Activated CD4-positive, alpha-beta T cell treated with anti-CD3 and anti-CD28 coated beads, Interleukin-2, amount 10 ng/mL, durations not matched to agents 24 days and 14 days (primary cell): Measurements from ENCODE around the gene PDIA2. TPM values are rescaled to one million over a fixed set of nuclear protein-coding genes. Genes with fewer than 3 reads are reported as not detected.
"Not testable (repeated sequence)": the region's sequence is repeated elsewhere in the genome, so short reads cannot be mapped to it uniquely, and the experiment has no call there.

ENCODE experiments used
- DNase-seq: peaks from one replicate; pipeline ENCODE4 v3.0.0; 2022
- H3K27ac Mint-ChIP-seq: one replicate; pipeline ENCODE4 v1.8.0; 2022; ENCODE audit warnings: mild to moderate bottlenecking, mixed read lengths
- H3K27me3 Mint-ChIP-seq: one replicate; pipeline ENCODE4 v1.8.0; 2022; ENCODE audit warnings: mixed read lengths
- H3K36me3 Mint-ChIP-seq: one replicate; pipeline ENCODE4 v1.8.0; 2022; ENCODE audit warnings: low read depth, mild to moderate bottlenecking, mixed read lengths
- H3K4me1 Mint-ChIP-seq: one replicate; pipeline ENCODE4 v1.8.0; 2021; ENCODE audit warnings: mixed read lengths
- H3K4me3 Mint-ChIP-seq: one replicate; pipeline ENCODE4 v1.8.0; 2022; ENCODE audit warnings: mild to moderate bottlenecking, moderate library complexity, mixed read lengths
- H3K9me3 Mint-ChIP-seq: one replicate; pipeline ENCODE4 v1.8.0; 2021; ENCODE audit warnings: mixed read lengths
- intact Hi-C: fragments of 100-400 bp; cut with micrococcal nuclease; formaldehyde crosslinking; loops from one replicate; pipeline ENCODE4 v1.15.1; 2023
- total RNA-seq: library from RNA; stranded (reverse); gene quantifications from 2 replicates; pipeline ENCODE4 v1.2.3, GENCODE V29; 2022

Gene PDIA2
- total RNA-seq, 1 donor from 2014 or later: not detected

DNA sequence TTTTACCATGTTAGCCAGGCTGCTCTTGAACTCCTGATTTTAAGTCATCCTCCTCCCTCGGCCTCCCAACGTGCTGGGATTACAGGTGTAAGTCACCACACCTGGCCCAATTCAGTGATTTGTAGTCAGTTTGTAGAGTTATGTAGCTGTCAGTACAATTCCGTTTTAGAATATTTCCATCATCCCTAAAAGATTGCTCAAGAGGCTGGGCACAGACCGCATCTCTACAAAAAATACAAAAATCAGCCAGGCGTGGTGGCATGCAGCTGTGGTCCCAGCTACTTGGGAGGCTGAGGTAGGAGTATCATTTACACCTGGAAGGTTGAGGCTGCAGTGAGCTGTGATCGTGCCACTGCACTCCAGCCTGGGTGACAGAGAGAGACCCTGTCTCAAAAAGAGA, 27.8 kb upstream of the PDIA2 start:
- Mint-ChIP-seq H3K9me3 (no peaks in the 10 kb centered on the region), H3K27ac (peak overlapping the region; percentile 34), H3K27me3 (no peaks in the 10 kb centered on the region), H3K4me1 (peaks cover 23% of the 10 kb centered on the region), H3K4me3 (no peak overlapping the region), H3K36me3 (peaks cover 13% of the 10 kb centered on the region)
- intact Hi-C loops: no loop called here
- DNase-seq: no peak

DNA sequence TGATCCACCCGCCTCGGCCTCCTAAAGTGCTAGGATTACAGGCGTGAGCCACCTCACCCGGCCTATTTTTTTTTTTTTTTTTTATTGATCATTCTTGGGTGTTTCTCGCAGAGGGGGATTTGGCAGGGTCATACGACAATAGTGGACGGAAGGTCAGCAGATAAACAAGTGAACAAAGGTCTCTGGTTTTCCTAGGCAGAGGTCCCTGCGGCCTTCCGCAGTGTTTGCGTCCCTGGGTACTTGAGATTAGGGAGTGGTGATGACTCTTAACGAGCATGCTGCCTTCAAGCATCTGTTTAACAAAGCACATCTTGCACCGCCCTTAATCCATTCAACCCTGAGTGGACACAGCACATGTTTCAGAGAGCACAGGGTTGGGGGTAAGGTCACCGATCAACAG, 24.9 kb upstream of the PDIA2 start:
- H3K4me3 Mint-ChIP-seq, intact Hi-C loops, H3K27ac Mint-ChIP-seq, H3K27me3 Mint-ChIP-seq, H3K9me3 Mint-ChIP-seq, DNase-seq, H3K36me3 Mint-ChIP-seq: not testable (repeated sequence)
- H3K4me1 Mint-ChIP-seq: peaks cover 11% of the 10 kb centered on the region

- DNase-seq: no peak
- H3K27ac Mint-ChIP-seq: no peak overlapping the region
- H3K9me3 Mint-ChIP-seq: no peaks in the 10 kb centered on the region
- intact Hi-C loops: no loop called here
- no peaks in the 10 kb centered on the region for H3K27me3 Mint-ChIP-seq
- no peak overlapping the region for H3K4me3 Mint-ChIP-seq
- peaks cover 8% of the 10 kb centered on the region for H3K36me3 Mint-ChIP-seq
- H3K4me1 Mint-ChIP-seq: peaks cover 5% of the 10 kb centered on the region
Measured at GRCh38 chr16:259226-259625, 23.7 kb upstream of the PDIA2 start.

- DNase-seq: no peak
- Mint-ChIP-seq H3K27me3 (no peaks in the 10 kb centered on the region), H3K36me3 (peaks cover 8% of the 10 kb centered on the region), H3K27ac (no peak overlapping the region), H3K9me3 (no peaks in the 10 kb centered on the region), H3K4me1 (peaks cover 4% of the 10 kb centered on the region), H3K4me3 (no peak overlapping the region)
- intact Hi-C loops: no loop called here
Measured at GRCh38 chr16:259814-260253, 23.1 kb upstream of the PDIA2 start.

- Mint-ChIP-seq H3K4me3 (no peak overlapping the region), H3K27me3 (no peaks in the 10 kb centered on the region), H3K9me3 (no peaks in the 10 kb centered on the region), H3K27ac (no peak overlapping the region), H3K36me3 (peaks cover 5% of the 10 kb centered on the region), H3K4me1 (peaks cover 2% of the 10 kb centered on the region)
- intact Hi-C loops: no loop called here
- DNase-seq: no peak
Measured at GRCh38 chr16:260326-260725, 22.6 kb upstream of the PDIA2 start.

DNA sequence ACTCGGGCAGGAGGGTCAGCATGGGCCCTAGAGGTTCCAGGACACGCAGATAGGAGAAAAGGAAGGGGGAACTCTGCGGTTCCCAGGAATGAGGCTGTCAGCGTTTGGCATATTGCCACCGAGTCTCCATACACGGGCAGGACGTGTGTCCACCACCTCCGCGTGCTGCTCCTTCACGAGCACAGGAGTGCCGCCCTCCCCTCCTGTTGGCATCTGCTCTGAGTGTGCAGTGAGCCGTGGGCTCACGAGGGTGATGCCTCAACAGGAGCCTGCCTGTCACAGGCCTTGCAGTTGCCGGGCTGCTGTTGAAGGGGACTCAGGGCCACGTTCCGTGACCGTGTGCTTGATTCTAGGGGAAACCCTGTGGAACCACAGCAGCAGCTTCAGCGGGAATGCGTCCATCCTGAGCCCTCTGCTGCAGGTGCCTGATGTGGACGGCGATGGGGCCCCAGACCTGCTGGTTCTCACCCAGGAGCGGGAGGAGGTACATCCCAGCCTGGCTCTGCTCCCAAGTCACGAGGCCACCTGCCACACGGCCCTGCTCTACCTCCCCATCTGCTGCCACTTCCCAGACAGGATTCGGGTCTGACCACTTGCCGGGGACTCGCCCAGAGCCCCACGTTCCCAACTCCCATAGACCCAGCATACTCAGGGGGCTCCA, 21.8 kb upstream of the PDIA2 start:
- Mint-ChIP-seq H3K27ac (no peak overlapping the region), H3K27me3 (no peaks in the 10 kb centered on the region), H3K9me3 (no peaks in the 10 kb centered on the region), H3K4me1 (no peaks in the 10 kb centered on the region), H3K36me3 (peaks cover under 1% of the 10 kb centered on the region), H3K4me3 (no peak overlapping the region)
- intact Hi-C loops: no loop called here
- DNase-seq: no peak

- no peaks in the 10 kb centered on the region for H3K27me3 Mint-ChIP-seq
- DNase-seq: no peak
- H3K4me1 Mint-ChIP-seq: no peaks in the 10 kb centered on the region
- intact Hi-C loops: no loop called here
- H3K36me3 Mint-ChIP-seq: no peaks in the 10 kb centered on the region
- no peak overlapping the region for H3K27ac Mint-ChIP-seq
- H3K4me3 Mint-ChIP-seq: no peak overlapping the region
- no peaks in the 10 kb centered on the region for H3K9me3 Mint-ChIP-seq
Measured at GRCh38 chr16:262121-262745, 20.7 kb upstream of the PDIA2 start.

- H3K27ac Mint-ChIP-seq: no peak overlapping the region
- no peaks in the 10 kb centered on the region for H3K9me3 Mint-ChIP-seq
- no peaks in the 10 kb centered on the region for H3K36me3 Mint-ChIP-seq
- H3K4me3 Mint-ChIP-seq: no peak overlapping the region
- no peak for DNase-seq
- no peaks in the 10 kb centered on the region for H3K4me1 Mint-ChIP-seq
- intact Hi-C loops: no loop called here
- no peaks in the 10 kb centered on the region for H3K27me3 Mint-ChIP-seq
Measured at GRCh38 chr16:263182-263774, 19.7 kb upstream of the PDIA2 start.

- no peak overlapping the region for H3K4me3 Mint-ChIP-seq
Measured at GRCh38 chr16:263944-264343, 19.0 kb upstream of the PDIA2 start.

GRCh38 chr16:264440-264951, 18.5 kb upstream of the PDIA2 start:
- DNase-seq: no peak
- Mint-ChIP-seq H3K36me3 (no peaks in the 10 kb centered on the region), H3K4me3 (no peak overlapping the region), H3K27me3 (no peaks in the 10 kb centered on the region), H3K27ac (no peak overlapping the region), H3K4me1 (no peaks in the 10 kb centered on the region), H3K9me3 (no peaks in the 10 kb centered on the region)
- intact Hi-C loops: no loop called here

More at GRCh38 chr16:263944-264343, 19.0 kb upstream of the PDIA2 start:
- Mint-ChIP-seq H3K4me1 (no peaks in the 10 kb centered on the region), H3K27me3 (no peaks in the 10 kb centered on the region), H3K27ac (no peak overlapping the region), H3K9me3 (no peaks in the 10 kb centered on the region), H3K36me3 (no peaks in the 10 kb centered on the region)
- no peak for DNase-seq
- intact Hi-C loops: no loop called here

- no peak overlapping the region for H3K4me3 Mint-ChIP-seq
- no peaks in the 10 kb centered on the region for H3K9me3 Mint-ChIP-seq
- H3K36me3 Mint-ChIP-seq: no peaks in the 10 kb centered on the region
- no peaks in the 10 kb centered on the region for H3K4me1 Mint-ChIP-seq
- H3K27ac Mint-ChIP-seq: no peak overlapping the region
- intact Hi-C loops: no loop called here
- H3K27me3 Mint-ChIP-seq: no peaks in the 10 kb centered on the region
- DNase-seq: no peak
Measured at GRCh38 chr16:265002-265529, 17.9 kb upstream of the PDIA2 start.

DNA sequence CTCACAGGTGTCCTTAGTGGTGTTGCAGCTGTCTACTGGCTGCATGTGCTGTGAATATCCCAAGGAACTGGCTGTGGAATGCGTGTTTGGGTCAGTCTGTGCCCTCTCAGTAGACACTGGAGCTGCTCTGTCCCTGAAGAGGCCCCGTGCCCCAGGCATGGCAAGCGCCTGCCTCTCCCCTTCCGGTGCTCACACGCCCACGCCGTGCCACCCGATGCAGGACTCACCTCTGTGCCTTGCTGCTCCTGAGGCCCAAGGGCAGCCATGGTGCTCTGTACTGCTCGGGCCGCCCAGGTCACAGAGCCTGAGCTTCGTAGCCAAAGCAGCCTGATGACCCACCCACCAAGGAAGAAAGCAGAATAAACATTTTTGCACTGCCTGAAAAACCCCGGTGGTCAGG, 17.3 kb upstream of the PDIA2 start:
- no peak for DNase-seq
- Mint-ChIP-seq H3K4me1 (no peaks in the 10 kb centered on the region), H3K4me3 (no peak overlapping the region), H3K36me3 (no peaks in the 10 kb centered on the region), H3K27ac (no peak overlapping the region), H3K9me3 (no peaks in the 10 kb centered on the region), H3K27me3 (no peaks in the 10 kb centered on the region)
- intact Hi-C loops: no loop called here

- H3K27ac Mint-ChIP-seq: no peak overlapping the region
- no peaks in the 10 kb centered on the region for H3K36me3 Mint-ChIP-seq
- no peaks in the 10 kb centered on the region for H3K4me1 Mint-ChIP-seq
- no peak for DNase-seq
- H3K9me3 Mint-ChIP-seq: no peaks in the 10 kb centered on the region
- H3K27me3 Mint-ChIP-seq: no peaks in the 10 kb centered on the region
- intact Hi-C loops: no loop called here
- no peak overlapping the region for H3K4me3 Mint-ChIP-seq
Measured at GRCh38 chr16:266258-267164, 16.5 kb upstream of the PDIA2 start.
